ENCODE data around the gene SLC1A6. TPM values are rescaled to one million over a fixed set of nuclear protein-coding genes. Genes with fewer than 3 reads are reported as not detected.

SLC1A6 gene
- total RNA-seq, 2 experiments from 2014 or later: not detected

DNA sequence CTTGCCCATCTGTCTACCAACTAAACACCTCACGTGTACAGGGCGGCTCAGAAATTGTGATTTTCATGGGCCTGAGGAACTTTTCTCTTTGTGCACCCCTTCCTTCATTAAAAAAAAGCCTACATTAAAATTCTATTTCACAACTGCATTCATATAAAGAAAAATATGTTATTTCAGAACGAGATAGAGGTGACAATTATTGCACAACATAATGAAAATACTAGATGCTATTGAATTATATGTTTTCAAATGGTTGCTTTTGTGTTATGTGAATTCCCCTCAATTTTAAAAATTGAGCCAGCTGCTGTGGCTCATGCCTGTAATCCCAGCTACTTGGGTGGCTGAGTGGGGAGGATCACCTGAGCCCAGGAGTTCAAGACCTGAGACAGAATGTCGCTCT, 5.2 kb downstream of the SLC1A6 start:
- no peaks in the 10 kb centered on the region for H3K36me3 Mint-ChIP-seq (ENCODE audit: low read depth)
- H3K4me3 ChIP-seq (ENCODE audit: low read length): no peak overlapping the region
- H3K27me3 Mint-ChIP-seq: peaks cover 67% of the 10 kb centered on the region
- no peaks in the 10 kb centered on the region for H3K9me3 ChIP-seq (ENCODE audit: control insufficient read depth in 1 of 2, insufficient read depth in 1 of 2, low read length in 2 of 2)
- no peaks in the 10 kb centered on the region for H3K36me3 ChIP-seq (ENCODE audit: insufficient read depth, low read length)
- no peak overlapping the region for H3K4me3 Mint-ChIP-seq
- H3K27ac ChIP-seq (ENCODE audit: low read depth in 1 of 2, low read length in 2 of 2): no peak overlapping the region
- TF ChIP-seq, protein P1, sequence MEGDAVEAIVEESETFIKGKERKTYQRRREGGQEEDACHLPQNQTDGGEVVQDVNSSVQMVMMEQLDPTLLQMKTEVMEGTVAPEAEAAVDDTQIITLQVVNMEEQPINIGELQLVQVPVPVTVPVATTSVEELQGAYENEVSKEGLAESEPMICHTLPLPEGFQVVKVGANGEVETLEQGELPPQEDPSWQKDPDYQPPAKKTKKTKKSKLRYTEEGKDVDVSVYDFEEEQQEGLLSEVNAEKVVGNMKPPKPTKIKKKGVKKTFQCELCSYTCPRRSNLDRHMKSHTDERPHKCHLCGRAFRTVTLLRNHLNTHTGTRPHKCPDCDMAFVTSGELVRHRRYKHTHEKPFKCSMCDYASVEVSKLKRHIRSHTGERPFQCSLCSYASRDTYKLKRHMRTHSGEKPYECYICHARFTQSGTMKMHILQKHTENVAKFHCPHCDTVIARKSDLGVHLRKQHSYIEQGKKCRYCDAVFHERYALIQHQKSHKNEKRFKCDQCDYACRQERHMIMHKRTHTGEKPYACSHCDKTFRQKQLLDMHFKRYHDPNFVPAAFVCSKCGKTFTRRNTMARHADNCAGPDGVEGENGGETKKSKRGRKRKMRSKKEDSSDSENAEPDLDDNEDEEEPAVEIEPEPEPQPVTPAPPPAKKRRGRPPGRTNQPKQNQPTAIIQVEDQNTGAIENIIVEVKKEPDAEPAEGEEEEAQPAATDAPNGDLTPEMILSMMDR (IDR thresholded peaks at IDR 0.05): no peak
- no peak for ATAC-seq (ENCODE audit: poor library complexity)
- H3K27me3 ChIP-seq (ENCODE audit: control insufficient read depth in 1 of 2, insufficient read depth in 2 of 2, low read length in 2 of 2): peaks cover 21 to 26% of the 10 kb centered on the region in 2 experiments
- ChIA-PET CTCF (no interaction called here), POLR2A (no interaction called here)
- peaks cover 4% of the 10 kb centered on the region for H3K4me1 Mint-ChIP-seq (ENCODE audit: low read depth)
- H3K4me1 ChIP-seq (ENCODE audit: insufficient read depth, low read length): no peaks in the 10 kb centered on the region
- no peak for DNase-seq
- H3K9me3 Mint-ChIP-seq: no peaks in the 10 kb centered on the region
- H3K27ac Mint-ChIP-seq: no peak overlapping the region
- intact Hi-C loops (cut with DNase I, micrococcal nuclease): no loop called here

DNA sequence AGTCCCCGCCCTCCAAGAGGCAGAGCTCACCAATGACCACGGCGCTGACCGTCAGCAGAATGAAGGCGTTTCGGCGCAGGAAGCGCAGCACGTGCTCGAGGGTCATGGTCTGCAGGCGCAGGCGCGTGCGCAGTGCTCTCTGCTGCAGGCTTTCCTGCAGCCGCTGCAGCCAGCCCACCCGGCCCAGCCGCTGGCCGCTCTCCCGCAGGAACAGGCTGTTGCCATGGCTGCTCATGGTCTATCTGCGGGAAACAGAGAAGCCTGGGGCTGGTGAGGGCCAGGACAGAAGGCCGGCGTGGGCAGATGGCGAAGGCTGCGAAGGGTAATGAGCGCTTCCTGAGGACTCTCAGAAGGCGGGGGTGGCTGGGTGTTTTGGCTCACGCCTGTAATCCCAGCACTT, 7.0 kb downstream of the SLC1A6 start:
- H3K36me3 Mint-ChIP-seq (ENCODE audit: low read depth): no peaks in the 10 kb centered on the region
- TF ChIP-seq, protein P1 (IDR thresholded peaks at IDR 0.05): no peak

DNA sequence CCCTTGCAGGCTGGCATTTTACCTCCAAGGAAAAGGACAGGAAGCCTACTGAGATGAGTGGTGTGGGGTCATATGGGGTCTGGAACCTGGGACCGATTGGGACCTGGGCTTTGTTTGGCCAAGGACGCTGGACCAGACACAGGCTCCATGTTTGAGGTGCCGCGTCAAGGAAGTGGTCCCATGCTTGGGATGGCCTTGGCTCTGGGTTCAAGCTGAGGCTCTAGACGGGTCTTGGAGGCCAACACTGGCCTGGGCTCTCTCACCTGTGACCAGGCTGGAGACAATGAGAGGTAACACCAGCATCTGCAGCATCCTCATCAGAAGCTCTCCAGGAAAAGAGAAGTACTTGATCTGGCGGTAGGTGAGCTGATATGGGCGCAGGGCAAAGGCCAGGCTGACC, 8.2 kb downstream of the SLC1A6 start:
- H3K4me3 ChIP-seq (ENCODE audit: low read length): no peak overlapping the region
- H3K36me3 ChIP-seq (ENCODE audit: insufficient read depth, low read length): no peaks in the 10 kb centered on the region
- no peak overlapping the region for H3K27ac Mint-ChIP-seq
- DNase-seq (no peak), ATAC-seq (ENCODE audit: poor library complexity) (no peak)
- POLR2A ChIA-PET: no interaction called here
- H3K9me3 Mint-ChIP-seq: no peaks in the 10 kb centered on the region
- H3K27ac ChIP-seq (ENCODE audit: low read depth in 1 of 2, low read length in 2 of 2): no peak overlapping the region
- H3K4me1 ChIP-seq (ENCODE audit: insufficient read depth, low read length): no peaks in the 10 kb centered on the region
- H3K27me3 ChIP-seq (ENCODE audit: control insufficient read depth in 1 of 2, insufficient read depth in 2 of 2, low read length in 2 of 2): peaks cover 0 to 5% of the 10 kb centered on the region in 2 experiments
- CTCF ChIA-PET: interaction anchor here (0.5 kb wide), 1 partner anchor 1576 kb away, joined by 3 read pairs; no protein-coding TSS in a partner anchor
- H3K27me3 Mint-ChIP-seq: peaks cover 45% of the 10 kb centered on the region
- H3K4me1 Mint-ChIP-seq (ENCODE audit: low read depth): no peaks in the 10 kb centered on the region
- H3K36me3 Mint-ChIP-seq (ENCODE audit: low read depth): no peaks in the 10 kb centered on the region
- H3K9me3 ChIP-seq (ENCODE audit: control insufficient read depth in 1 of 2, insufficient read depth in 1 of 2, low read length in 2 of 2): peaks cover 0 to 4% of the 10 kb centered on the region in 2 experiments
- TF ChIP-seq, protein P1 (IDR thresholded peaks at IDR 0.05): no peak
- intact Hi-C loops (cut with DNase I, micrococcal nuclease): no loop called here
- no peak overlapping the region for H3K4me3 Mint-ChIP-seq

More for the DNA sequence above, 7.0 kb downstream of the SLC1A6 start:
- H3K4me3 Mint-ChIP-seq: no peak overlapping the region
- H3K27ac ChIP-seq (ENCODE audit: low read depth in 1 of 2, low read length in 2 of 2): no peak overlapping the region
- intact Hi-C loops (cut with DNase I, micrococcal nuclease): no loop called here
- POLR2A ChIA-PET: no interaction called here
- H3K27me3 Mint-ChIP-seq: peaks cover 57% of the 10 kb centered on the region
- CTCF ChIA-PET: no interaction called here
- H3K36me3 ChIP-seq (ENCODE audit: insufficient read depth, low read length): no peaks in the 10 kb centered on the region
- no peak overlapping the region for H3K4me3 ChIP-seq (ENCODE audit: low read length)
- ATAC-seq (ENCODE audit: poor library complexity): no peak
- no peak for DNase-seq
- no peaks in the 10 kb centered on the region for H3K4me1 ChIP-seq (ENCODE audit: insufficient read depth, low read length)
- H3K9me3 ChIP-seq (ENCODE audit: control insufficient read depth in 1 of 2, insufficient read depth in 1 of 2, low read length in 2 of 2): peaks cover 0 to 4% of the 10 kb centered on the region in 2 experiments
- H3K27me3 ChIP-seq (ENCODE audit: control insufficient read depth in 1 of 2, insufficient read depth in 2 of 2, low read length in 2 of 2): peaks cover 11 to 16% of the 10 kb centered on the region in 2 experiments
- no peak overlapping the region for H3K27ac Mint-ChIP-seq
- H3K9me3 Mint-ChIP-seq: no peaks in the 10 kb centered on the region
- no peaks in the 10 kb centered on the region for H3K4me1 Mint-ChIP-seq (ENCODE audit: low read depth)

Data from CD4-positive, alpha-beta T cell (primary cell).